Left hindlimb (tissue), 1 donor: Measurements from ENCODE around the gene CAND2.
"Not testable (repeated sequence)": the region's sequence is repeated elsewhere in the genome, so short reads cannot be mapped to it uniquely, and the experiment has no call there.

ENCODE experiments used
- DNase-seq: peaks from one replicate; pipeline ENCODE4 v3.0.0-alpha.2; 2018

Gene CAND2

DNA sequence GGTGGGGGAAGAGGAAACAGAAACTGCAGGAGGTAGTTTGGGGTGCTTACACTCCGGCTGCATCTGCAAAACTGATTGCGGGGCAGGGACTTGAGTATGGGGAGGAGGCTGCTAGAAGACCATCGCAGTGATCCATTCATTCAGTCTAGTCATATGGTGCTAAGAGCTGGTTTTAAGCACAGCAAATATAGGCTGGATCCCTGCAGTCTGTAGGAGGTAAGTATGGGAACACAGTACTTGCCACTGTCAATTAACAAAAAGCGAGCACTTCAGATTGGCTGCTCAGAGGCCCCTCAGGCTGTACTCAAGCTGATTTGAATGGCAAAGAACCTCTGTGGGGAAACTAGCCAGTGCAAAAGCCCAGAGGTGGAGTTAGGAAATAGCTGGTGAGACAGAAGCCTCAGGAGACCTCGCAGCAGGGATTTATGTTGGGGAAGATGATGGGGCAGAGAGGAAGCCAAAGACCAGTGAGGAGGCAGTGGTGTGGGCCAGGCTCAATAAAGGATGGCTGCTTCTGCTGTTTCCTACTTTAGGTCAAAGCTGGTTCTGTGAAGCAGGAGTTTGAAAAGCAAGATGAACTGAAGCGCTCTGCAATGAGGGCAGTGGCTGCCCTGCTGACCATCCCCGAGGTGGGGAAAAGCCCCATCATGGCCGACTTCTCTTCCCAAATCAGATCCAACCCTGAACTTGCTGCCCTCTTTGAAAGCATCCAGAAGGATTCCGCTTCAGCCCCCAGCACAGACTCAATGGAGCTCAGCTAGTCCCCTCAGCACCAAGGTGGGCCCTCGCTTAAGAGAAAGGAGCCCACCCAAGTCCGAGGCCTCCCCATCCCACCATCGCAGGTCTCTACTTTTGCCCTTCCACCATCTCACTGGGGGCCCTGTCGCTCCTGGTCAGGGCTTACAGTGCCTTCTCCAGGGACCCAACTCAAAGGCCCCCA, 37.0 kb downstream of the CAND2 start:
- no peak for DNase-seq

DNA sequence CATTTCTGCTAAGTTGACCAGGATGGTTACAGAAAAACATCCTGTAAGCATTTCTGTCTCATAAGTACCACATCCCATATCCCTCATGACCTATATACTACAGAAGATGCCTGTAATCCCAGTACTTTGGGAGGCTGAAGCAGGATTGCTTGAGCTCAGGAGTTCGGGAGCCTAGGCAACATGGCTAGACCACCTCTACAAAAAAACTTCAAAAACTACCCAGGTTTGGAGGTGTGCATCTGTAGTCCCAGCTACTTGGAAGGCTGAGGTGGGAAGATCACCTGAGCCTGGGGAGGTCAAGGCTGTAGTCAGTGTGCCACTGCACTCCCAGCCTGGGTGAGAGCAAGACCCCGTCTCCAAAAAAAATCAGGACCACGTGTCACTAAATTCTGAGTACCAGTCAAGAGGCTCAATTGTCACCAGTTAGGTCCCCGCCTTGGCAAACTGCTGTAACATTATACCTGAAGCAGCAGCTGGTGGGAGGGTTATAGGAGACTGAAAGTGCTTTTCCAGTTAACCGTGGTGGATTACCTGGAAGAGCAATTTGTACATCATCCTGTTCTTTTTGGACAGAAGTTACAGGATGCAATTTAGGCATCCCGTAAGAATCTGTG, 38.7 kb downstream of the CAND2 start:
- DNase-seq, result no peak

DNA sequence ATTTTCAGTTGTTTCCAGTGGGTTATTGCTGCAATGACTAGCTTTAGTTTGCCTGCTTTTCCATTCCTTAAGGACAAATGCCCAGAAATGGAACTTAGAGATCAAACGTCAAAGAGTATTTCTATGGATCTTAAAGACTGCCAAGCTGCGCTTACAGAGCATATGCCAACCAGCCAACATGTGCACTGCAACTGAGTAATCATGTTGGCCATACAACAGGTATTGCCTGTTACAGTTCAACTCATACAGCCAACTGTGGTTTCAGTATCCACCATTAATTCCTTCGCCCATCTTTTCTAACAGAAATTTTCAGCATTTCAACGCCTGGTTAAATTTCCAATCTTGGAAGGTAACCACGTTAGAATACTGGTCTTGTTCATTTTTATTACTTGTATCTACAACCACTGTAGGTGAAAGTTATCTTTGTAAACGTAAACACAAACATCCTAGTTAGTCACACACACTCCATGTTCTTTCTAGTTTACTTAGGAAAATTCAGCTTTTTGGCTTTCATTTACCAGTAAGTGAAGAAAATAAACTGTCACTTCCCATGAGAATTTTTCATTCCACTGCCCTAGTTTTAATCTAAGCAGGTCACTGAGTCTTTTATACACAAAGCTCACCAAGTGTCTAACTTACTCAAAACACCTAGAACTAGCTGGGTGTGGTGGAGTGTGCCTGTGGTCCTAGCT, 41.0 kb downstream of the CAND2 start:
- DNase-seq, result no peak

DNA sequence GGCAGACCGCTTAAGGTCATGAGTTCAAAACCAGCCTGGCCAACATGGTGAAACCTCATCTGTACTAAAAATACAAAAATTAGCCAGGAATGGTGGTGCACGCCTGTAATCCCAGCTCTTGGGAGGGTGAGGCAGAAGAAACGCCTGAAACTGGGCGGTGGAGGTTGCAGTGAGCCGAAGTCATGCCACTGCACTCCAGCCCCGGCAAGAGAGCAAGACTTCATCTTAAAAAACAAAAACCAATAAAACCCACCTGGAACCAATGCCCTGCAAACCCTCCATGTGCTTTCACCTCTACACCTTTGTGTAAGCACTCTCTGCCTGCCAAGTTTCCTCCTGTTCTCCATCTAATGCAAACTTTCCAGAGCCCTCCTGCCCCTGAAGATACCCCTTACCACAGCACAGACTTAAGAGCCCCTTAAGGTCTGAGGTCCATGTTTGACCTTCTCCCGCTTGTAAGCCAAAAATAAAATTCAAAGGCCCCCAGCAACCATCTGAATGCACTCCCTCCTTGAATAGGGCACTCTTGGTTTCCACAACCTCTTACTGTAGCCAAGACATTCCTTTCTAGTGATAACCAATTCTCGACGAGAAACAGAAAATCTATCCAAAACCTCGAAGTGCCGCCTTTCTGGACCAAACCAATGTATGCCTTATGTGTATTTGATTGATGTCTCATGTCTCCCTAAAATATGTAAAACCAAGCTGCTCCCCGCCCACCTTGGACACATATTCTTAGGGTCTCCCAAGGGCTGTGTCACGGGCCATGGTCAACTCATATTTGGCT, 41.9 kb downstream of the CAND2 start:
- DNase-seq, result no peak

DNA sequence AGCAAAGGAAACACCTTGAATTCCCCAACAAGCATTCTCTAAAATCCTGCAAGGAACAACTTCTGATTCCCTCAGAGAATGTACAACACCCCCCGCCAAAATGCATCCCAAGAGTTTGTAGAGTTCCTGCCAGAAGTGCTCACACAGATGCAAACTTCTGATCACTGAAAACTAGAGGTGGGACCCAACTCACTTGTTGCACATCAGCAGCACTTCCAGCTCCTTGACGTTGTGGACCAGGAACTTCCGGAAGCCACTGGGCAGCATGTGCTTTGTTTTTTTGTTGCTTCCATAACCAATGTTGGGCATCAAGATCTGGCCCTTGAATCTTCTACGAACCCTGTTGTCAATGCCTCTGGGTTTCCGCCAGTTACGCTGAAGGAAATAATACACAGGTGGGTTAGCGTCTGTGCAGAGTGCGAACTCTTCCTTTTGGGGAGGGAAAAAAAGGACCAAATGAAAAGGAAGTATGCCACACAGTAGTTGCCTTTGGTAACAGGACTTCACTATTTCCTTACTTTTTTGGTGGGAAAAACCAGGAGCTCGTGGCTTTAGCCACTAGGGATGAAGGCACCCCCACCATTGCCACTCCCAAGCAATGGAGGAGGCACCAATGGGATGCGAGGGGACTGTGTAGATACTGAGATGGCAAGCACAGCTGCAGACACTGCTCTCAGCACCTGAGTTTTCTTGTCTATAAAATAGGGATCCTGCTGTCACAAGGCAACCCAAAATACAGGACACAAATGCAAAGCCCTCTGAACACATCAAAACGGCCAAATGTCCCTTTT, 42.9 kb downstream of the CAND2 start:
- DNase-seq, result no peak

GRCh38 chr3:12840148-12840547, 43.7 kb downstream of the CAND2 start:
- not testable (repeated sequence) for DNase-seq

DNA sequence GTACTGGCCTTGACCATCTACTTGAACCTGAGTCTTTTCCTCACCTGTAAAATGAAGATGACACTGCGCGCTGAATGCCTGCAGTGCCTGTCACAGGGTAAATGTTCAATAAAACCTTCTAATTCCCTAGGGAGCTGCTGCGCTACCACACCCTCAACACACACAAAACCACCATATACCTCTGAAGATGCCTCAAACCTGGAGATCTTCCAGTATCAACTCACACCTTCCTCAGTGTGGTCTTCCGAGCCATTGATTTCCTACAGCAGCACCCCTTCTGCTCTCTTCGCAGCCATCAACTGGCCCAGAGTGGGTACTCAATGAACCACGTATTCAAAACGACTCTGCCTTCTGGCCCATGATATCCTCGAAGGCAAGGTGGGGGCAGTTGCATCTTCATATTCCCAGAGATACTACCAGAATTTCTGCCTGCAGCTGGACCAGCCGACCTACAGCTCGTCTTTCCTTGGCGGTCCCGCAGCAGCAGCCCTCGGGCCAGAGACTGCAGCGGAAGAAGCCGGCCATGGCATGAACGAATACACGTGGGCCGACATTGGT, 44.2 kb downstream of the CAND2 start:
- no peak for DNase-seq

GRCh38 chr3:12841149-12841969, 44.9 kb downstream of the CAND2 start, which contains the start of gene RPL32:
TSS of gene RPL32 (minus strand) at chr3:12841565. CDS start at chr3:12840237, 1,328 bp downstream.
- peak; percentile 89 for DNase-seq

- DNase-seq, result no peak
These were observed 45.5 kb downstream of the CAND2 start for GRCh38 chr3:12841970-12842328.

- no peak for DNase-seq
These were observed 46.0 kb downstream of the CAND2 start for GRCh38 chr3:12842469-12842868.

- DNase-seq, result no peak
These were observed 49.3 kb downstream of the CAND2 start for GRCh38 chr3:12845811-12846210.

- DNase-seq, result no peak
These were observed 55.7 kb downstream of the CAND2 start for GRCh38 chr3:12852201-12852600.

GRCh38 chr3:12853847-12854246, 57.4 kb downstream of the CAND2 start:
- not testable (repeated sequence) for DNase-seq

- DNase-seq, result no peak
These were observed 58.1 kb downstream of the CAND2 start for GRCh38 chr3:12854565-12854964.

- no peak for DNase-seq
These were observed 60.1 kb downstream of the CAND2 start for GRCh38 chr3:12856626-12857025.

DNA sequence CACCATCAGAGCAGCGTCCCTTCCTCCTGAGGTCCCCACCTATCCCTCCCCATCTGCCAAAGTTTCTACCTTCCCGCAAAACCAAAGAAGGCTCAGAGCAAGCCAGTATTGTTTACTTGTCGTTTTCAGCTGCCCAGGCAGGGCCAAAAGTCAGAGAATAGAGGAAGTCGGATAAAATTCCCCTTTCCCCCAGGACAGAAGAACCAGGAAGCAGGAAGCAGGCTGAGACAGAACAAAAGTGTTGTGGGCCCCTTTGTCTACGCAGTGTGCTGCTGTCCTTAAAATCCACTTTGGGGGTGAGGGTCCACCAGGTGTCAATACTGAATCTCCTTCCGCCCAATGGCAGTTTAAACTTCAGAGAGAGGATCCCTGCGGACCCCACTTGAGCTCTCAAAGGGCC, 63.4 kb downstream of the CAND2 start:
- no peak for DNase-seq

DNA sequence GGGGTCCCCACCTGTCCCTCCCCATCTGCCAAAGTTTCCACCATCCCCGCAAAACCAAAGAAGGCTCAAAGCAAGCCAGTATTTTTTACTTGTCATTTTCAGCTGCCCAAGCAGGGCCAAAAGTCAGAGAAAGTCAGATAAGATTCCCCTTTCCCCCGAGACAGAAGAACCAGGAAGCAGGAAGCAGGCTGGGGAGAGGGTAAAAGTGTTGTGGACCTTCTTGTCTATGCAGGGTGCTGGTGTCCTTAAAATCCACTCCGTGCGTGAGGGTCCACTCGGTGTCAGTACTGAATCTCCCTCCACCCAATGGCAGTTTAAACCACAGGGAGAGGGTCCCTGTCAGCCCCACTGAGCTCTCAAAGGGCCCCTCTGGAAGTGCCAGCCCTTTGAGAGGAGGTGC, 65.1 kb downstream of the CAND2 start:
- DNase-seq, result no peak

GRCh38 chr3:12862387-12862786, 65.9 kb downstream of the CAND2 start:
- DNase-seq, result no peak

GRCh38 chr3:12865271-12865670, 68.8 kb downstream of the CAND2 start:
- DNase-seq, result peak; percentile 3

GRCh38 chr3:12866836-12867235, 70.4 kb downstream of the CAND2 start:
- DNase-seq, result no peak
